Upper lobe of left lung (tissue), 4 donors: Measurements from ENCODE around the gene SIAH3.

Experiments
- CTCF ChIP-seq, 6 experiments: fragments of 450-650 bp in 4 of 6; fragments of 200-600 bp in 2 of 6; sonication (generic) in 2 of 6; IDR thresholded peaks; one replicate each; pipeline ENCODE4 v1.5.1; 2016 to 2019; ENCODE audit warnings: antibody characterized with exemption in 6 of 6
- POLR2AphosphoS5 ChIP-seq, 2 donors: sonication (generic); formaldehyde crosslinking; IDR thresholded peaks; one replicate each; pipeline ENCODE4 v1.5.1; 2017; ENCODE audit warnings: antibody characterized with exemption in 2 of 2

- TF ChIP-seq CTCF (IDR thresholded peaks at IDR 0.05) (no peak), POLR2AphosphoS5 (IDR thresholded peaks at IDR 0.05) (no peak)
Measured at GRCh38 chr13:45897562-45897961, 46.0 kb upstream of the SIAH3 start.
